GM12878 (cell line): ENCODE measurements around the gene COQ5. TPM values are rescaled to one million over a fixed set of nuclear protein-coding genes. Genes with fewer than 3 reads are reported as not detected.

ENCODE experiments used
- ATAC-seq: fragments of 200-7000 bp; cut with Tn5 transposase; 3 replicates; pipeline ENCODE4 v1.9.1; 2020; ENCODE audit warnings: mild to moderate bottlenecking, moderate library complexity
- BruUV-seq: library from RNA; stranded (reverse); fragments of 400-500 nt; replicated peaks from 2 replicates; lab custom pipeline; 2021; lab: Mats Ljungman, UMichigan
- CTCF ChIA-PET: fragments of 300-600 bp; sonication (Branson Sonifier 250); formaldehyde crosslinking; extraction: SDS; loops from one replicate; lab custom pipeline; 2021; ENCODE audit warnings: inconsistent platforms; lab: Yijun Ruan, JAX
- POLR2A ChIA-PET: fragments of 350-600 bp; formaldehyde crosslinking; extraction: SDS; loops from one replicate; lab custom pipeline; 2021; ENCODE audit warnings: inconsistent platforms; lab: Charles Lee
- RAD21 ChIA-PET: fragments of 300-600 bp; sonication (Branson Sonifier 250); formaldehyde crosslinking; loops from one replicate; lab custom pipeline; 2023; ENCODE audit warnings: antibody characterized with exemption; ENCODE audit not compliant: unreplicated experiment; lab: Charles Lee
- SMC1A ChIA-PET: fragments of 300-600 bp; sonication (Branson Sonifier 250); formaldehyde crosslinking; loops from one replicate; lab custom pipeline; 2023; ENCODE audit not compliant: unreplicated experiment, uncharacterized antibody; lab: Charles Lee
- DNase-seq: peaks from one replicate; pipeline ENCODE4 v3.0.0-alpha.2; 2011; ENCODE audit warnings: low read depth, low spot score
- FAIRE-seq: peaks from 3 replicates; lab custom pipeline; 2011; peaks lifted over from hg19 to GRCh38; lab: Jason Lieb, UNC
- H2AFZ ChIP-seq: 2 replicates; pipeline ENCODE4 v1.6.0; 2011; ENCODE audit warnings: low read depth, low read length, control low read depth; ENCODE audit not compliant: control insufficient read depth
- H3K27ac ChIP-seq: 2 replicates; pipeline ENCODE4 v1.5.1; 2011; ENCODE audit warnings: control low read depth; ENCODE audit not compliant: control insufficient read depth, insufficient read depth
- H3K27me3 ChIP-seq, 2 experiments: replicated peaks in 1 of 2; 2 replicates each; pipeline versions ENCODE4 v1.6.0 to v1.6.1; 2011; ENCODE audit warnings: low read length in 1 of 2; ENCODE audit not compliant: control insufficient read depth in 2 of 2, insufficient read depth in 2 of 2
- H3K36me3 ChIP-seq, 2 experiments: 2 replicates each; pipeline ENCODE4 v1.5.1; 2011; ENCODE audit warnings: low read length in 1 of 2; ENCODE audit not compliant: control insufficient read depth in 2 of 2, insufficient read depth in 2 of 2
- H3K4me1 ChIP-seq: 2 replicates; pipeline ENCODE4 v1.6.1; 2011; ENCODE audit warnings: mild to moderate bottlenecking, low read length, moderate library complexity, mixed read lengths; ENCODE audit not compliant: control insufficient read depth, insufficient read depth
- H3K4me2 ChIP-seq: 2 replicates; pipeline ENCODE4 v1.6.0; 2011; ENCODE audit warnings: control low read depth; ENCODE audit not compliant: control insufficient read depth, insufficient read depth
- H3K4me3 ChIP-seq: fragments of 200-600 bp; sonication (generic); 2 replicates; pipeline ENCODE4 v1.5.1; 2016
- H3K79me2 ChIP-seq: 2 replicates; pipeline ENCODE4 v1.6.0; 2011; ENCODE audit warnings: low read length; ENCODE audit not compliant: control insufficient read depth, insufficient read depth
- H3K9ac ChIP-seq: 2 replicates; pipeline ENCODE4 v1.8.0; 2011; ENCODE audit warnings: low read length, control low read depth, mixed read lengths; ENCODE audit not compliant: control insufficient read depth, insufficient read depth
- H3K9me3 ChIP-seq: replicated peaks from 3 replicates; pipeline ENCODE4 v1.5.1; 2011; ENCODE audit warnings: mild to moderate bottlenecking, low read length; ENCODE audit not compliant: control insufficient read depth, insufficient read depth
- H4K20me1 ChIP-seq: 2 replicates; pipeline ENCODE4 v1.6.0; 2011; ENCODE audit not compliant: control insufficient read depth, insufficient read depth
- CBX3 ChIP-seq: fragments of 200-600 bp; sonication (generic); IDR thresholded peaks from 2 replicates; pipeline ENCODE4 v1.6.1; 2016; ENCODE audit warnings: low read depth, borderline replicate concordance
- NFYB ChIP-seq: IDR thresholded peaks from 2 replicates; pipeline ENCODE4 v1.6.1; 2011; ENCODE audit warnings: low read depth, mild to moderate bottlenecking, low read length, improper control_type of control experiment, moderate library complexity; ENCODE audit not compliant: insufficient read depth
- NKRF ChIP-seq: fragments of 450-650 bp; conservative IDR thresholded peaks from 2 replicates; pipeline ENCODE4 v1.6.1; 2017; ENCODE audit warnings: mild to moderate bottlenecking, moderate library complexity
- PBX3 ChIP-seq: IDR thresholded peaks from 2 replicates; pipeline ENCODE4 v1.6.1; 2011; ENCODE audit warnings: mild to moderate bottlenecking, low read depth, low read length, moderate library complexity; ENCODE audit not compliant: insufficient replicate concordance
- SREBF1 ChIP-seq: IDR thresholded peaks from 2 replicates; pipeline ENCODE4 v1.6.1; 2012; ENCODE audit warnings: mild to moderate bottlenecking, low read length
- TARDBP ChIP-seq: IDR thresholded peaks from 2 replicates; pipeline ENCODE4 v1.6.1; 2016; ENCODE audit warnings: borderline replicate concordance
- WGBS: methylation state at CpG from one replicate; pipeline ENCODE4 v1.1.6; 2016; ENCODE audit warnings: low lambda C conversion rate; ENCODE audit not compliant: insufficient replicate concordance, insufficient coverage; ENCODE audit errors: missing lambda C conversion rate; 5-methylcytosine and 5-hydroxymethylcytosine counted together
- in situ Hi-C: fragments of 300-500 bp; cut with MboI; formaldehyde crosslinking; loops from 9 replicates; pipeline ENCODE4 v1.14.3; 2018; ENCODE audit warnings: mixed read lengths
- intact Hi-C: fragments of 100-400 bp; cut with micrococcal nuclease; formaldehyde crosslinking; loops from one replicate; pipeline ENCODE4 v1.14.2; 2022; ENCODE audit not compliant: unreplicated experiment
- polyA plus RNA-seq, 11 experiments: library from polyadenylated mRNA; depleted of rRNA in 4 of 11; unstranded in 6 of 11; stranded (reverse) in 5 of 11; fragments of >200 nt; fragmentation: Nextera tagmentation in 4 of 11; fragmentation: Illumina TruSeq in 1 of 11; extraction: Ambion mirVana in 4 of 11; extraction: Trizol in 1 of 11; gene quantifications; 1 replicate in 1 of 11; 2 replicates in 10 of 11; pipeline versions ENCODE4 v1.2.1 to v1.2.3, GENCODE V29; 2011 to 2016; ENCODE audit warnings: inconsistent platforms in 2 of 11, missing spikeins in 2 of 11, low read depth in 1 of 11
- total RNA-seq, 4 experiments: library from RNA; depleted of rRNA in 3 of 4; stranded (reverse); fragments of >200 nt in 3 of 4; fragmentation: Illumina TruSeq in 1 of 4; extraction: Trizol in 1 of 4; gene quantifications; 2 replicates each; pipeline versions ENCODE4 v1.2.1 to v1.2.3, GENCODE V29; 2013 to 2021

The COQ5 gene
- total and polyA plus RNA-seq, 10 of the 15 experiments (the other 5 are each of a cell fraction or from before 2014, with no cell fraction given) = 24.8 to 69.3 (median 37.8) TPM

GRCh38 chr12:120557589-120557988, 28.6 kb upstream of the COQ5 start (continued):
- TF ChIP-seq NKRF (no peak), NFYB (no peak), SREBF1 (no peak)

GRCh38 chr12:120554678-120555077, 25.7 kb upstream of the COQ5 start:
- BruUV-seq = no TSS peak
- H3K79me2 ChIP-seq = no peaks in the 10 kb centered on the region; the same call in 1 of the 2 replicates
- H3K27ac ChIP-seq = no peak overlapping the region
- intact Hi-C loops (no loop called here), in situ Hi-C loops (no loop called here)
- no peak overlapping the region for H2AFZ ChIP-seq
- no peak overlapping the region for H3K4me2 ChIP-seq
- no peak overlapping the region for H3K9ac ChIP-seq
- ATAC-seq (no peak), FAIRE-seq (no peak), DNase-seq (no peak)
- 94% methylated on average over 1 of the region's 1 CpG for WGBS
- H3K4me3 ChIP-seq = no peak overlapping the region
- ChIA-PET CTCF (interaction anchor here (1.0 kb wide), 1 partner anchor 28 kb away, joined by 3 read pairs; no protein-coding TSS in a partner anchor), SMC1A (interaction anchor here (0.6 kb wide), 1 partner anchor 105 kb away, joined by 3 read pairs; no protein-coding TSS in a partner anchor), POLR2A (no interaction called here), RAD21 (no interaction called here)
- peaks cover 14 to 23% of the 10 kb centered on the region in 2 experiments for H3K36me3 ChIP-seq
- H3K9me3 ChIP-seq = no peaks in the 10 kb centered on the region
- TF ChIP-seq TARDBP = no peak
- TF ChIP-seq PBX3 = no peak
- TF ChIP-seq CBX3 = no peak
- H4K20me1 ChIP-seq = peaks cover 3% of the 10 kb centered on the region; the same call in 1 of the 2 replicates
- H3K27me3 ChIP-seq = no peaks in the 10 kb centered on the region
- no peaks in the 10 kb centered on the region for H3K4me1 ChIP-seq
